A549 (cell line): Measurements from ENCODE around the gene NXF1. TPM values are rescaled to one million over a fixed set of nuclear protein-coding genes. Genes with fewer than 3 reads are reported as not detected.

Source experiments
- ATAC-seq, 2 experiments: fragments of 200-7000 bp in 1 of 2; fragments of >200 bp in 1 of 2; cut with Nextera tagmentation in 1 of 2; cut with Tn5 transposase in 1 of 2; 3 replicates each; pipeline versions ENCODE4 v1.8.0 to v1.9.1; 2018 to 2020; ENCODE audit warnings: mild to moderate bottlenecking in 1 of 2, moderate library complexity in 1 of 2
- CTCF ChIA-PET: fragments of 300-600 bp; sonication (Branson Sonifier 250); formaldehyde crosslinking; extraction: SDS; loops from one replicate; lab custom pipeline; 2021; ENCODE audit warnings: antibody characterized with exemption, inconsistent platforms; lab: Yijun Ruan, JAX
- POLR2A ChIA-PET: fragments of 350-600 bp; formaldehyde crosslinking; extraction: SDS; loops from one replicate; lab custom pipeline; 2021; ENCODE audit warnings: antibody characterized with exemption, inconsistent platforms; lab: Yijun Ruan, JAX
- DNase-seq, 2 experiments: peaks; one replicate each; pipeline versions ENCODE4 v3.0.0 to v3.0.0-alpha.2; 2011 to 2016; ENCODE audit warnings: low read depth in 1 of 2, low spot score in 1 of 2
- FAIRE-seq: peaks from 2 replicates; lab custom pipeline; 2011; peaks lifted over from hg19 to GRCh38; lab: Jason Lieb, UNC
- H3K27ac ChIP-seq, 2 experiments: fragments of >200 bp; sonication (Bioruptor Twin); formaldehyde crosslinking; 3 replicates each; pipeline ENCODE4 v1.5.1; 2016 to 2017
- H3K4me1 ChIP-seq: fragments of >200 bp; sonication (Bioruptor Twin); formaldehyde crosslinking; 3 replicates; pipeline ENCODE4 v1.6.1; 2016
- H3K4me2 ChIP-seq: fragments of >200 bp; sonication (Bioruptor Twin); formaldehyde crosslinking; 3 replicates; pipeline ENCODE4 v1.6.1; 2016
- H3K4me3 ChIP-seq: fragments of >200 bp; sonication (Bioruptor Twin); formaldehyde crosslinking; 3 replicates; pipeline ENCODE4 v1.5.1; 2016
- H3K9me3 ChIP-seq: fragments of >200 bp; sonication (Bioruptor Twin); formaldehyde crosslinking; 3 replicates; pipeline ENCODE4 v1.6.1; 2016
- CBX8 ChIP-seq: fragments of 200-600 bp; sonication (generic); IDR thresholded peaks from 2 replicates; pipeline ENCODE4 v1.6.1; 2016
- CEBPB ChIP-seq, 2 experiments: fragments of >200 bp in 1 of 2; sonication (Bioruptor Twin) in 1 of 2; formaldehyde crosslinking in 1 of 2; IDR thresholded peaks; 2 replicates each; pipeline ENCODE4 v1.6.1; 2012 to 2016
- E2F6 ChIP-seq: IDR thresholded peaks from 2 replicates; pipeline ENCODE4 v1.6.1; 2012; ENCODE audit warnings: low read depth, borderline replicate concordance
- EHF ChIP-seq: fragments of 250-450 bp; sonication (Bioruptor Pico); IDR thresholded peaks from 2 replicates; pipeline ENCODE4 v1.5.0; 2020; ENCODE audit warnings: mild to moderate bottlenecking
- ELK1 ChIP-seq: fragments of 150-350 bp; IDR thresholded peaks from 2 replicates; pipeline ENCODE4 v1.6.1; 2014; ENCODE audit warnings: low read depth, mild to moderate bottlenecking, low read length
- HEYL ChIP-seq: fragments of 250-450 bp; sonication (Bioruptor Pico); IDR thresholded peaks from 2 replicates; pipeline ENCODE4 v1.8.0; 2021; ENCODE audit warnings: mild to moderate bottlenecking, moderate library complexity
- HOXA7 ChIP-seq: fragments of 250-450 bp; sonication (Bioruptor Pico); IDR thresholded peaks from 2 replicates; pipeline ENCODE4 v1.5.0; 2020; ENCODE audit warnings: mild to moderate bottlenecking, moderate library complexity
- HOXB5 ChIP-seq: fragments of 250-450 bp; sonication (Bioruptor Pico); IDR thresholded peaks from 2 replicates; pipeline ENCODE4 v1.5.0; 2020; ENCODE audit warnings: mild to moderate bottlenecking, moderate library complexity
- JUN ChIP-seq, 2 experiments: fragments of >200 bp; sonication (Bioruptor Twin); formaldehyde crosslinking; IDR thresholded peaks; 2 replicates in 1 of 2; 3 replicates in 1 of 2; pipeline ENCODE4 v1.6.1; 2016 to 2017
- JUNB ChIP-seq: fragments of >200 bp; sonication (Bioruptor Twin); formaldehyde crosslinking; IDR thresholded peaks from 2 replicates; pipeline ENCODE4 v1.6.1; 2016
- MAX ChIP-seq: IDR thresholded peaks from 2 replicates; pipeline ENCODE4 v1.6.1; 2012
- NPAS2 ChIP-seq: fragments of 250-450 bp; sonication (Bioruptor Pico); IDR thresholded peaks from 2 replicates; pipeline ENCODE4 v1.8.0; 2022; ENCODE audit warnings: mild to moderate bottlenecking, moderate library complexity, borderline replicate concordance
- NR3C1 ChIP-seq: fragments of >200 bp; sonication (Bioruptor Twin); formaldehyde crosslinking; IDR thresholded peaks from 3 replicates; pipeline ENCODE4 v1.6.1; 2017
- PHF8 ChIP-seq: fragments of 200-600 bp; sonication (generic); IDR thresholded peaks from 2 replicates; pipeline ENCODE4 v1.6.1; 2016; ENCODE audit warnings: low read depth, mild to moderate bottlenecking, antibody characterized with exemption, moderate library complexity, borderline replicate concordance
- POLR2A ChIP-seq: IDR thresholded peaks from 2 replicates; pipeline ENCODE4 v1.6.1; 2012; ENCODE audit warnings: mild to moderate bottlenecking, low read length
- POLR2AphosphoS2 ChIP-seq: conservative IDR thresholded peaks from 2 replicates; pipeline ENCODE4 v1.6.1; 2012; ENCODE audit warnings: low read length, improper control_type of control experiment, inconsistent platforms
- RAD21 ChIP-seq, 2 experiments: fragments of >200 bp in 1 of 2; sonication (Bioruptor Twin) in 1 of 2; formaldehyde crosslinking in 1 of 2; IDR thresholded peaks in 1 of 2; conservative IDR thresholded peaks in 1 of 2; 2 replicates in 1 of 2; 3 replicates in 1 of 2; pipeline ENCODE4 v1.6.1; 2012 to 2018; ENCODE audit warnings: inconsistent platforms in 1 of 2
- RCOR1 ChIP-seq: fragments of 150-350 bp; IDR thresholded peaks from 2 replicates; pipeline ENCODE4 v1.6.1; 2014; ENCODE audit warnings: antibody characterized with exemption, low read length, low read depth
- RFX5 ChIP-seq: fragments of 450-650 bp; IDR thresholded peaks from 2 replicates; pipeline ENCODE4 v1.7.1; 2014; ENCODE audit warnings: antibody characterized with exemption, mild to moderate bottlenecking, moderate library complexity
- RNF2 ChIP-seq: fragments of 200-600 bp; sonication (generic); IDR thresholded peaks from 2 replicates; pipeline ENCODE4 v1.6.1; 2016; ENCODE audit warnings: low read depth, mild to moderate bottlenecking, antibody characterized with exemption, moderate library complexity, borderline replicate concordance
- ZC3H11A ChIP-seq: fragments of 450-650 bp; IDR thresholded peaks from 2 replicates; pipeline ENCODE4 v1.6.1; 2014; ENCODE audit warnings: antibody characterized with exemption, mild to moderate bottlenecking
- ZNF302 ChIP-seq: fragments of 250-450 bp; sonication (Bioruptor Pico); IDR thresholded peaks from 2 replicates; pipeline ENCODE4 v1.9.0; 2021; ENCODE audit warnings: inconsistent platforms, mild to moderate bottlenecking, moderate library complexity
- WGBS: methylation state at CpG from one replicate; pipeline ENCODE4 v1.1.6; 2017; ENCODE audit errors: missing lambda C conversion rate; 5-methylcytosine and 5-hydroxymethylcytosine counted together
- polyA plus RNA-seq, 4 experiments: library from polyadenylated mRNA; depleted of rRNA in 3 of 4; stranded (reverse); fragments of >200 nt; fragmentation: RNase III in 1 of 4; extraction: RNeasy Plus Mini Kit Qiagen cat#74134 plus additional on column Dnase treatment in 1 of 4; gene quantifications; 2 replicates in 3 of 4; 3 replicates in 1 of 4; pipeline ENCODE4 v1.2.3, GENCODE V29; 2011 to 2017

NXF1 gene
- polyA plus RNA-seq, 2 of the 4 experiments (the other 2 are of a cell fraction): 35.5 to 47.7 TPM

- peak overlapping the region; percentile 90 for H3K4me3 ChIP-seq
- CTCF ChIA-PET: interaction anchor here (0.6 to 6.2 kb wide), 5 partner anchors 10 to 58 kb away, joined by 3 to 69 read pairs (median 5); partner anchors contain the start of genes TMEM179B and TMEM223
- 0 out of 2 replicates have a peak, but pooled peaks have one; percentile 35 for TF ChIP-seq HOXA7 (CRISPR knock-in tag)
- no peak for TF ChIP-seq RNF2
- no peak for TF ChIP-seq ZC3H11A
- TF ChIP-seq E2F6: no peak
- no peak for TF ChIP-seq ELK1
- TF ChIP-seq NPAS2 (CRISPR knock-in tag): no peak
- TF ChIP-seq PHF8: no peak
- TF ChIP-seq RCOR1: no peak
- POLR2A ChIA-PET: interaction anchor here (1.0 kb wide), 1 partner anchor 33 kb away, joined by 4 read pairs; the partner anchor contains the start of gene TAF6L
- no peaks in the 10 kb centered on the region for H3K9me3 ChIP-seq
- DNase-seq: no peak
- 9% methylated on average over 14 of the region's 14 CpGs for WGBS
- peak; percentile 4 to 32; a peak in 4 of 6 replicates for ATAC-seq
- FAIRE-seq: no peak
- peak overlapping the region; percentile 87 to 92 for H3K27ac ChIP-seq
- H3K4me1 ChIP-seq: peaks cover 16% of the 10 kb centered on the region; the same call in 2 of the 3 replicates
- H3K4me2 ChIP-seq: peak overlapping the region; percentile 95
These were observed 747 bp downstream of the NXF1 start for GRCh38 chr11:62804310-62805075.

- H3K9me3 ChIP-seq: no peaks in the 10 kb centered on the region
- ATAC-seq: no peak
- H3K27ac ChIP-seq: no peak overlapping the region
- no peak overlapping the region for H3K4me3 ChIP-seq
- H3K4me2 ChIP-seq: no peak overlapping the region
- no peak for DNase-seq
- CTCF ChIA-PET: interaction anchor here (0.6 to 6.2 kb wide), 3 partner anchors 12 to 80 kb away, joined by 3 to 69 read pairs (median 3); partner anchors contain the start of genes SLC3A2, TMEM179B and TMEM223
- POLR2A ChIA-PET: interaction anchor here (0.6 to 1.1 kb wide), 2 partner anchors 10 to 40 kb away, joined by 3 read pairs; no protein-coding TSS in a partner anchor
- FAIRE-seq: no peak
- H3K4me1 ChIP-seq: peaks cover 10% of the 10 kb centered on the region; the same call in 2 of the 3 replicates
- WGBS: 91% methylated on average over 4 of the region's 4 CpGs
- TF ChIP-seq POLR2A: no peak
- TF ChIP-seq ZNF302 (CRISPR knock-in tag): no peak
- no peak for TF ChIP-seq ZC3H11A
- TF ChIP-seq MAX: no peak
- TF ChIP-seq RNF2: no peak
- no peak for TF ChIP-seq CEBPB (IDR thresholded peaks at IDR 0.05)
- TF ChIP-seq RAD21 (conservative IDR thresholded peaks at IDR 0.05 in 1 of 2, IDR thresholded peaks at IDR 0.05 in 1 of 2): no peak
- no peak for TF ChIP-seq E2F6
- no peak for TF ChIP-seq POLR2AphosphoS2
- no peak for TF ChIP-seq RFX5
- TF ChIP-seq HEYL (CRISPR knock-in tag): no peak
- TF ChIP-seq HOXB5: no peak
- no peak for TF ChIP-seq EHF
- TF ChIP-seq NR3C1: no peak
- TF ChIP-seq JUNB: no peak
- TF ChIP-seq JUN (IDR thresholded peaks at IDR 0.05): no peak
- TF ChIP-seq CBX8: no peak
- TF ChIP-seq HOXA7 (CRISPR knock-in tag): no peak
- TF ChIP-seq, all 56 proteins: peak for 0
These were observed 4.2 kb downstream of the NXF1 start for GRCh38 chr11:62801071-62801470.
